Activated naive CD4-positive, alpha-beta T cell treated with Interleukin-2 at 50 U/mL for 16 hours (primary cell): ENCODE data around the gene HOXD3.
A peak's percentile ranks its signal among the peaks of the same experiment; 100 is the strongest.

Source experiments
- DNase-seq: peaks from one replicate; pipeline ENCODE4 v3.0.0-alpha.2; 2020

Gene HOXD3

DNA sequence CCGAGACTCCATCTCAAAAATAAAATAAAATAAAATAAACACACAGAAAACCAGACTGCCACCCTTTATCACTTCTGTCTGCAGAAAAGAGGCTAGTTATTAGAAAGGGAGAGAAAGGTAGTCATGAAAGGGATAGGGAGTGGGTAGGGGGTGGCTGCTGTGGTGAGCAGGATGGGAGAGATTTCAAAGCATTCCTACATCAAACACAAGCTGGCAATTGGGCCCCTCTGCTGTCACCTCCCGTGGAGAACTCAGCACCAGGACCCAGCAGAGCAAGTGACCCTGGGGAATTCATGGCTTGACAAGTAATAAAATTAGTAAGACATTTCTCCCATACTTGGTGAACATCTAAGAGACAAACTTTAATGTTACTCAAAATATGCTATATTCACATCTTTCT, 27.6 kb downstream of the HOXD3 start:
- no peak for DNase-seq

DNA sequence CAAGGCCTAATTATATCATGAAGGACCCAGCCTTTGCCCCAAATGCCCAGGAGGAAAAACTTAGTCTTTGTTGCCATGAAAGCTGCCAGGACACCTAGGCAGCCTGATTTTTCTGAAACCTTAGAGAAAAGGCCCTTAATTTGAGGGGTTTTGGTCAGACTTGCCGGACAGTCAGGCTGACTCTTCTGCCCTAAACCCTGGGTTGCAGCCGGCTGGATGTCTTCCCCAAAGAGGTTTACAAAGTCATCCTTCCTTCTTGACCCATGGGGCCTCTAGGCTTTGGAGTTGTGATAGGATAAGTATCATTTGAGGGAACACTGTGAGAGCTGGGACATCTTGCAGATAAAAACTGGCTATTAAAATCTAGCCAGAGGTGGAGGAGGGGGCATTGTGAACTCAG, 28.9 kb downstream of the HOXD3 start:
- no peak for DNase-seq

DNA sequence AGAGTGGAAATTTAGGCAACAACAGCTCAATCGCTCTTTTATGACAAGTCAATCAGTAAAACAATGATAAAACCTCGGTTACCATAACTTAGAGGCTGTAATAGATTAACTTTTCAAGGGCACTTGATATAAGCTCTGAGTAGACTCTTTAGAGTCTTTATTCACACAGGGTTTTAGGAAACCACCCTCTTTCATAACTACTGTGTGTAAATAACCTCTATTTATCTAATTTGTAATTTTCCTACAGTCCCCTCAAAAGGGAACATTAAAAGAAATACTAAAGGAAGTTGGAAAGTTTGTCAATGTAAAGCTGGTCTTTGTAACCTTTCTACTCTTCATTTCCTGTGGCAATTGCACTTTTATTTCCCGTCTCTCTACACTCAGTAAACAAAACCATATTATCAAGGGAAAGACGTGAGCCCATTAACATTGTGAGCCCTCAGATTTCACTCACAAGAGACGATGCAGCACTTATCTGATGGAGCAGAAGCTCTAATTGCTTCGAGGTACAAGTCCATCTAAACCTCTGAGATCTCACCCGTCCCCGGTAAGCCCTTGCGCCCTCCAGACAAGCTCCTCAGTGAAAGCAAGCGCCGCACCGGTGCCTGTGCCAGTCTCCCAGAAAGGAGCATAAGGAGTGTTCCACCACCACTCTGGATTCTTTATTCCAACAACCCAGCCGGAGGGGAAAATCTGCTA, 30.2 kb downstream of the HOXD3 start:
- no peak for DNase-seq

DNA sequence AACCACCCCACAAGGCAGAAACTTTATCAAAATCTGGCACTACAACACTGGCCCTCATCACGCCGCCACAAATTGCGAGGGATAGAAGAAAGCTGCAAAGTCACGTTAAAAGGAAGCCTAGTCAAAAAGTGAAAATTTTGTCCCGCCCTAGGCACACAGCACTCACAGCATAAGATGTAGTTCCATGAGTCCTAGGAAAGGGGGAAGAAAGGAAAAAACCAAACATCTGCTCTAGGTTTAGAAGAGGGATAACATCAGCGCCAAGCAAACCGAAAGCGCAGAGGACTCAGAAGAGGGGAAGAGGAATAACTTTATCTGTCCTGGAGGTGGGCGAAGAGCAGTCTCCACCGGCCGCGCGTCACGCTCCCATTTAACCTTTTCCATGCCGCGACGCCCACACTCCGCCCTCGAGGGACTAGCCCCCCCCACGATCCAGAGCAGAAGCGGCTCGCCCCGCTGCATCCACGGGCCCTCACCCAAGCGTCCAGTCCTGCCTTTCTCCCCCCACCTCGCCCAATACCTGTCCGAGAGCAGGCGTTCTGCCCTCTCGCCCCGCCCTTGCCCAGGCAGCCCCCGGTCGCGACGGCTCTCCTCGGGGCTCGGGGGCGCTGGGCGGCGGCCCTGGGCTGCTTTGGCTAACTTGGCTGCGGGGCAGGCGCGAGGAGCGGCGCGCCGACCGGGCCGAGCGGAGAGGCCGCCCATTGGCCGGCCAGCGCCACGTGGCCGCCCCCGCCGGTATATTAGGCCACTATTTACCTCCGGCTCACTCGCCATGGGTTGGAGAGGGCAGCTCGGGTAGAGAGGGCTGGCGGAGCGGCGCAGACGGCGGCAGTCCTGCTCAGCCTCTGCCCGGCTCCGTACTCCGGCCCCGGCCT, 31.0 kb downstream of the HOXD3 start, which contains the start of gene HOXD1:
TSS of gene HOXD1 (plus strand) at position 770 of the 875 bp plus-strand sequence. CDS start 134 bp downstream, outside the sequence.
- no peak for DNase-seq

DNA sequence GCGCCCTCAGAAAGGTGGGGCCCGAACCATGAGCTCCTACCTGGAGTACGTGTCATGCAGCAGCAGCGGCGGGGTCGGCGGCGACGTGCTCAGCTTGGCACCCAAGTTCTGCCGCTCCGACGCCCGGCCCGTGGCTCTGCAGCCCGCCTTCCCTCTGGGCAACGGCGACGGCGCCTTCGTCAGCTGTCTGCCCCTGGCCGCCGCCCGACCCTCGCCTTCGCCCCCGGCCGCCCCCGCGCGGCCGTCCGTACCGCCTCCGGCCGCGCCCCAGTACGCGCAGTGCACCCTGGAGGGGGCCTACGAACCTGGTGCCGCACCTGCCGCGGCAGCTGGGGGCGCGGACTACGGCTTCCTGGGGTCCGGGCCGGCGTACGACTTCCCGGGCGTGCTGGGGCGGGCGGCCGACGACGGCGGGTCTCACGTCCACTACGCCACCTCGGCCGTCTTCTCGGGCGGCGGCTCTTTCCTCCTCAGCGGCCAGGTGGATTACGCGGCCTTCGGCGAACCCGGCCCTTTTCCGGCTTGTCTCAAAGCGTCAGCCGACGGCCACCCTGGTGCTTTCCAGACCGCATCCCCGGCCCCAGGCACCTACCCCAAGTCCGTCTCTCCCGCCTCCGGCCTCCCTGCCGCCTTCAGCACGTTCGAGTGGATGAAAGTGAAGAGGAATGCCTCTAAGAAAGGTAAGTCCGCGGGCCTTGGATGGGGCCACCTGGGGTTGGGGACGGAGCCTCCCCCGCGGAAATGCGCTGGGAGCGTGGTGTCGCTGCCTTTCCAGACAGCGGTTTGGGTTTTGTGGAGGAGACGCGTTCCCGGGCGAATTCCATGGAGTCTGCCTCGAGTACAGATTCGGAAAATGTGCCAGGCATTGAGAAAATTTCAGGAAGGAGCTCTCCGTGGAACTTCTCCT, 31.9 kb downstream of the HOXD3 start:
- DNase-seq = peak; percentile 3

DNA sequence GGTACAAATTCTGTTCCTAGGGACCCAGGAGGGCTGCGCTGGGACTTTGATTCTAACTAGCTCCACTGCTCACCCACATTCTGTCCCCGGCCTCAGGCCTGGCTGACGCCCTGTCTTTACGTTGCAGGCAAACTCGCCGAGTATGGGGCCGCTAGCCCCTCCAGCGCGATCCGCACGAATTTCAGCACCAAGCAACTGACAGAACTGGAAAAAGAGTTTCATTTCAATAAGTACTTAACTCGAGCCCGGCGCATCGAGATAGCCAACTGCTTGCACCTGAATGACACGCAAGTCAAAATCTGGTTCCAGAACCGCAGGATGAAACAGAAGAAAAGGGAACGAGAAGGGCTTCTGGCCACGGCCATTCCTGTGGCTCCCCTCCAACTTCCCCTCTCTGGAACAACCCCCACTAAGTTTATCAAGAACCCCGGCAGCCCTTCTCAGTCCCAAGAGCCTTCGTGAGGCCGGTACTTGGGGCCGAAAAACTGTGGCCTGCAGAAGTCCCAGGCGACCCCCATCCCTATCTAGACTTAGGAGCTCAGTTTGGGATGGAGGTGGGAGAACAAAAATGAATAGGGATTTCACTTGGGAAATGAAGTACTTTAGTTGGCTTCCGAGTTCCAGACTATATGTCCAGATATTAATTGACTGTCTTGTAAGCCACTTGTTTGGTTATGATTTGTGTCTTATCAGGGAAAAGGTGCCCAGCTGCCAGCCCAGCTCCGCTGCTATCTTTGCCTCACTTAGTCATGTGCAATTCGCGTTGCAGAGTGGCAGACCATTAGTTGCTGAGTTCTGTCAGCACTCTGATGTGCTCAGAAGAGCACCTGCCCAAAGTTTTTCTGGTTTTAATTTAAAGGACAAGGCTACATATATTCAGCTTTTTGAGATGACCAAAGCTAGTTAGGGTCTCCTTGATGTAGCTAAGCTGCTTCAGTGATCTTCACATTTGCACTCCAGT, 32.9 kb downstream of the HOXD3 start:
- no peak for DNase-seq

DNA sequence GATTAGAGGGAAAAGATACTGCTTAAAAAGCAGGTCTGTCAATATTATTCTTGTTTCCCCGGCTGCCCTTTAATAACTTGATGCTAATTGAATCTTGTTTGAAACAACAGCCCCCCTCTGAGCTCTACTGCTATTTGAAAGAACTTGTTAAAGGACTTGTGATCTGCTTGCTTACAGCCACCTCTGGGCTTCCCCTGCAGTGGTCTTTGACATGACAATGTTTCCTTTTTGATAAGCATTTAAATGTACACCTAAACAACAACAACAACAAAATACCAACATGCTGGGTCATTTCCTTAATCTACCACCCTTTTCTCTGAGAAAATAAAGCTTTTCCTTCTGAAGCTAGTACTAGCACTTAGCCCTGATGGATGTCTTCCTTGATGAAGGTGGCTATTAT, 35.2 kb downstream of the HOXD3 start:
- no peak for DNase-seq

DNA sequence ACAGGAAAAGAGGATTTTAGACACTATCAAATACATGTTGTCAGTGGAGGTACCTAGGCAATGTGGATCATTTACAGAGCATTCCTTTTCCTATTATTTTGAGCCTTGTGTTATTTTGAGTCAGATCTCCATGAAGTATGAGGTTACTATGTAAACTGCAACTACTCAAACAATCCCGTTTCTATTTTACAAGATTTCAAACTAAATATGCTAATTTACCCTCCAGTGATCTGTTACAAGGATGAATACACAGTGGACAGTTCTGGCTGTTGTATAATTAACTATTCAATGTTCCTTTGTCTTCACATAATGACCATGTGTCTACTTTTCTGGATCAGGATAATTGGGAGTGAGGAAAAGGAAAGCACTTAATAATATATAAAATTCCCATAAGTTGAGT, 35.9 kb downstream of the HOXD3 start:
- DNase-seq = no peak

DNA sequence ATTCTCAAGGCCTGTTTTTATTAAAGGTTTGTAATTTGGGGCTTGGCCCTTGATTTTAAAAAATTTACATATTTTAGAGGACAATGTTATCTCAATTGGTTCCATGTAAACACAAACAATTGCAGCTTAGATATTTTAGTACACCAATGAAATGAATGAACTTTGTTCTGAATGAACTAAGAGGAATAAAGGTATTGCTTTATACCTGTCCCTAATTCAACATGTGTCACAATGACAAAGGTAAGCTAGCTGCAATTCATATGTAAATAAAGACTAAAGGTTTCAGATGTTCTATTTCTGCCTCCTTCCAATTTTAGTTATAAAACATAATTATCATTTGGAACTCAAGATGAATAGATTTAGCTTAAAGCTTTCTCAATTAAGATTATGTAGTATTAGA, 42.8 kb downstream of the HOXD3 start:
- DNase-seq = no peak

DNA sequence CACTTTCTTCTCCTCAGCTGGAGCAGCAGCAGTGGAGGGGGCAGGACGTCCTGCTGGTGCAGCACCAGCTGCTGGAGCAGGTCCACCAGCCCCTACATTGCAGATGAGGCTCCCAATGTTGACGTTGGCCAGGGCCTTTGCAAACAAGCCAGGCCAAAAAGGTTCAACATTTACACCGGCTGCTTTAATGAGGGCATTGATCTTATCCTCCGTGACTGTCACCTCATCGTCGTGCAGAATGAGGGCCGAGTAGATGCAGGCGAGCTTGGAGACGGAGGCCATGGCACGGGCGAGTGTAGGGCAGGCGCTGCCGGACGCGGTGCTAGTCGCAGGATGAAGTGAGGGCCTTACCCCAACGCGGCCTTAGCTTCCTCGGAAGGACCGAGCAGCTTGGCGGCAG, 43.9 kb downstream of the HOXD3 start:
- no peak for DNase-seq

DNA sequence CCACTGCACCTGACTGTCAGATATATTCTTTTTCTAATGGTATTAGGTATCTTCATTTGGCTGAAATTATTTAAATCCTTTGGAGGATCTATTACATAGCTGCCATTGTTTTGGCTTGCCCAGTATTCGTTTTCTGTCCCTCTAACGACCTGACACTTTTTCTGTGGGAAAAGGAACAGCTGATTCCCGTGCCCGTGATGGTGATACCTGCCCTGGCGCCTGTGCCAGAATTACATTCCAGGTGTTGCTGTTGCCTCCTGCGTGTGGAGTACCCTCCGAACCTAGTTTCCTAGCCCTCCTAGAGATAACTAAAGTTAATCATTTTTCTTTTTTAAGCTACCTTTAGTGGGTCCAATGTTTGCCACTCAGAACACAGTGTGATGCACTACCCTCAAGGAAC, 45.4 kb downstream of the HOXD3 start:
- no peak for DNase-seq

DNA sequence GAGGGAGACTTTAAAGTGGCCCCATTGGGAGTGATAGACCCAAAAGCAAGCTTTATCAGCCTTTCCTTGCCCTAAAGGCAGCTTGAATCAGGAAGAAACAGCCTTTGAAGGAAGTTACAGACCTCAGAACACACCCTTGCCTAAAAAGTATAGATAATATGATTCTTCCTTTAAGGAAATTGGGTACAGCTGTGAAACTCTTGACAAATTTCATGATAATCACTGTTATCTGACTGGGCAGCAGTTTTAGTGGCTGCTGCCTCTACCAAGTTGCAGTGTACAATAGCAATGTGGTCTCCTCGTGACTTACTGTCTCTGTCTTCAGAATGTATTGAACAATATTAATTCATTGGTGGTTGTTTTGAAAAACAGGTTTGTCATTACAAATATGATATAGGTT, 48.0 kb downstream of the HOXD3 start:
- DNase-seq = no peak

DNA sequence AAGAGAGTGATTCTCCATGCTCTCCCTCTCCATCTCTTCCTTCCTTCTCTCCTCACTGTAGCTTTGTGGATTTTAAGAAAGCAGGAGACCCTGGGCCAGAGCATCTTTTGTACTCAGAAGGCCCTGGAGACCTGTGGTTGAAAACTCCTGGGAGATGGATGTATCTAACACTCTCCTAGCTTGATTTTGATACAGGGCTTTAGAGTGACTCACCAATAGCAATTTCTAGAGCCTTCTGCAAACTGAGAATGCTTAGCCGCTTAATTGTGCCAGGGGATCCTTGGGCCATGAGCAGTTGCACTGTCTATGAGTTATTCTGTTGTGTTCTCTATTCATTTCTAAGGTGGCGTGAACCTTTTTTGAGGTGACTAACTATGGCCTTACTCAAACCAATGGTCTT, 49.0 kb downstream of the HOXD3 start:
- DNase-seq = no peak

DNA sequence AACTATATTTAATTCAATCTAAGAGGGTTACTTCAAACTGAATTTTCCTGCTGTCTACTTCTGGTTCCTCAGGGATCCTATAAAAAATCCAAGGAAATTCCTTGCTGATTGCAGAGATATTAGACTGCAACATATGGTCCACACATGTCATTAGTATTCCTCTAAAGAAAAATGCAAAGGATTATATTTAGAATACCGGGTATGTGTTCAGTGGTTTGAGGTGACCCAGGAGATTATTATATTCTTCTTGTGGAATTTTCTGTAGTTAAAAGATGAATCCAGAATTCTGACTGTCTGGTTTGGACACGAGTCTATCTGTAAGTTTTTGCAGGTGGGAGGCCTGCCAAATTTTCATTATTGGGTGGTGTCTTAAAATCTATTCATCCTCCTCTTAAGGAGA, 49.6 kb downstream of the HOXD3 start:
- no peak for DNase-seq

DNA sequence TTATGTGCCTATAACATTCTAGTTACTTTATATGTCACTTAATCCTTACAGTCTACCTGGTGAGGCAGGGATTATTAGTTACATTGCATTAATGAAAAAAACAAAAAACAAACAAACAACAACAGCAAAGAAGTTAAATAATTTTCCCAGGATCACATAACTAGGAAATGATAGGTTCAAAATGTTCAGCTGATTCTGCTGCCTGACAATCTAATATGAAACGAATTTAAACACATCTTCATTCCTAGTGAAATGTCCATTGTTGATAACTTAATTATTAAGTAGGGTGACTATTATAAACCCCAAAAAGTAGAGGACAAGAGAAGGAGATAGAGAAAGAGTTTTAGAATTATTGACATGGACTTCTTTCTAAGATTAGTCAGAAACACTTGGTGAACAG, 54.0 kb downstream of the HOXD3 start:
- no peak for DNase-seq

DNA sequence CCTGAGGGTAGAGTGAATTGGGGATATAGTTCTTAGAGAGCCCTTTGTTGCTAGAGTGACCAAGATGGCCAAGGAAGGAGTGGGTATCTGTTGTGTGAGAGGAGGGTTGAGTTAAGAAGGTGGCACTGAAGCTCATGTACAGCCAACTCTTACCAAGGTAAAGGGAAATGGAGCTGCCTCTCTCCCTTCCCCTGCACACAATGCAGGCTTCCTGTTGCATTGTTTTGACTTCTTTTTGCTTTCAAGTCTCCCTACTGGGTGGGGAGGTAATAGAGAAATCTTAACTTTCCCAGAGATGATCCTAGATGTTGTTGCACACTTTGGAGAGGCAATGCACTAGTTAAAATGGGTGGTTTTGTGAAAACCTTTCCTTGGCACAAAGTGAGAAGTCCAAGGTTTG, 55.2 kb downstream of the HOXD3 start:
- DNase-seq = no peak

DNA sequence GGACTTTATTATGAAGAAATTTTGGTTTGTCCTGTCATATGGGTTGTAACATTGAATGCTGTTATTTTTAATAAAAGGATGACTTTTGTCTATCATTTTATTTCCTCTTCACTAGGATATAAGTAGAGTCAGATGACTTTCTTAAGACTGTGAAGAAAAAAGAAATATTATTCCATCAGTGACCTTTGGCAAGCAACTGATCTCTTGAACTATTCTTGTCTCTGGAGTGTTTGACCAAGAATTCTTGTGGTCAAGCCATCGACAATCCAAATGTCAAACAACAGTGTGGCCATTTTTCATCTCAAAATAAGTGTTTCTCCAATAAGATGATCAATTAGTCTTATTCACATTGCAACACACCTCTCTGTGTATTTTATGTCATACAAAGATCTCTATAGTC, 56.3 kb downstream of the HOXD3 start:
- DNase-seq = no peak
